HG03108 (cell line): ENCODE results near the gene KAZN.
"Not testable (repeated sequence)": the region's sequence is repeated elsewhere in the genome, so short reads cannot be mapped to it uniquely, and the experiment has no call there.

ENCODE experiments used
- ATAC-seq: cut with Tn5 transposase; IDR thresholded peaks from one replicate; pipeline ENCODE4 v1.9.1; 2021; ENCODE audit warnings: moderate library complexity; ENCODE audit not compliant: unreplicated experiment

Gene KAZN

DNA sequence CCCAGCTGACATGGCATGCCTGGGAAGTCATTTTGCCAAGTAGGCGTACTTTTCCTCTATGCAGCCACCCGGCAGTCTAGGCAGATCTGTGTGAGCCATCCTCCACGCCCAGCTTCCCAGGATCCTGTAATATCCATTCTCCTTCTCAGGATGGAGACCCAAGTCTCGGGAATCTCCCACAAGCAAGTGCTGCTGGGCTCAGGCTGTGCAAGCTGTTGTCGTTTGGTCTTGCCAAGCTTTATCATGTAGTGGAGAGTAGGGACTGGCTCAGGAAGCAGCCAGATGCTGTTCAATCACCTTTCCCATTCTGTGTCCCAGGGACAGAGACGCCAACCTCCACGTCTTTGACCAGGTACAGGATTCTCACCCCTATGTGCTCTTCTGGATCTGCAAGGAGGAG, 363.9 kb downstream of the KAZN start:
- no peak for ATAC-seq

DNA sequence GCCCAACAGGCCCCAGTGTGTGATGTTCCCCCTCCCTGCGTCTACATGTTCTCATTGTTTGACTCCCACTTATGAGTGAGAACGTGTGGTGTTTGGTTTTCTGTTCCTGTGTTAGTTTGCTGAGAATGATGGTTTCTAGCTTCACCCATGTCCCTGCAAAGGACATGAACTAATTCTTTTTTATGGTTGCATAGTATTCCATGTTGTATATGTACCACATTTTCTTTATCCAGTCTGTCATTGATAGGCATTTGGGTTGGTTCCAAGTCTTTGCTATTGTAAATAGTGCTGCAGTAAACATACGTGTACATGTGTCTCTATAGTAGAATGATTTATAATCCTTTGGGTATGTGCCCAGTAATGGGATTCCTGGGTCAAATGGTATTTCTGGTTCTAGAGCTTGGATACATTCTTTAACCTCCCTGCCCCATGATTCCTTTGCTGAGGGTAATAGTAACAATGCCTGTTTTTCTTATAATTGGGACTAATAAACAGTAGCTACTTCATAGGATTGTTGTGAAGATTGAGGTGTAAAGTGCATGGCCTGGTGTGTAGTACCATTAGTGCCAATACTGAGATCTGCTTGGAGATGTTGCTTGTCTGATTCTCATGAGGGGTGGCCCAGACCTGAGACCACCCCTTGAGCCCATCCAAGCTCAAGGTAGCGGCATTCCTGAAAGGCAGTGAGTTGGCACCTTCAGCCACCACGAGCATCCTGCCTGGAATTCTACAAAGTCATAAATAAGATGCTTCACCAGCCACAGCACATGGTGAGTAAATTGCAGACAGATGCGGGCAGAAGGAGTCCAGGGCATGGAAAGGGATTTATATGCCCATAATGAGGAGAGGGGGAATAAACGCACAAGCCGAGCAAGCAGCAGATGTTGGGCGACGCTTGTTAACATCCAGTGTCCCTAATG, 365.6 kb downstream of the KAZN start:
- ATAC-seq = not testable (repeated sequence)

DNA sequence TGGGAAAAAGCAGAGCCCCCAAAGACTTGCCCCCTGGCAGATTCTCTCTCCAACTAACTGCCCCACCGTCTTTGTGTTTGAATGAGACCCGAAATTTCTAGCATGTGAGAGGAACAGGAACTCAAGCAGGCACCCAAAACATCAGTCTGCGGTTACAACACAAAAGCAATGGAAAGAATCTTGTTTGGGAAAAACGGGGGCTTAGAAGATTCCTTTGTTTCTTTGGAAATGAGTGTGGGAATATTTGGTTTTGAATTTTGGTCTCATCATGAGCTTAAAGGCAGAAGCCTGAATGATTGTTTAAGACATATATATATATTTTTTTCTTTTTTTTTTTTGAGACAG, 366.2 kb downstream of the KAZN start:
- no peak for ATAC-seq

DNA sequence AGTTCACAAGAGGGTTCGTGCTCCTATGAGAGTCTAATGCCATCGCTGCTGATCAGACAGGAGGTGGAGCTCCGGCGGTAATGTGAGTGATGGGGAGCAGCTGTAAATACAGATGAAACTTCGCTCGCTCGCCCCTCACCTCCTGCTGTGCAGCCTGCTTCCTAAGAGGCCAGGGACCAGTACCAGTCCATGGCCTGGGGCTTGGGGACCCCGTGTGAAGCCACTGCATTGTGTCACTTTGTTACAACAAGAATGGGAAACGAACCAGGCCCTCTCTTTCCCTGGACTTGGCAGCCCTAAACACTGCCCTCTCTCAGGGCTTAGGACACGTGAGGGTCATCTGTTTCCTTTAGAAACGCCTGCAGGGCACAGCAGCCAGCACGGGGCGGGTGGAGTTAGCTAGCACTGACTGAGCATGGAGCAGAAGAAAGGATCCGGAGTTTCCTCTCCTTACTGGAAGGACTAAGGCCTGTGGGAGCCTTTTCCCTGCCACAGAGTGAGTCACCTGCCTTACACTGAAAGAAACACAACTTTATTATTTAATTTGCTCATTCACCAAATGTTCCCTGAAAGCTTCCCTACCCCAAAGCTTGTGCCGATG, 369.9 kb downstream of the KAZN start:
- no peak for ATAC-seq

DNA sequence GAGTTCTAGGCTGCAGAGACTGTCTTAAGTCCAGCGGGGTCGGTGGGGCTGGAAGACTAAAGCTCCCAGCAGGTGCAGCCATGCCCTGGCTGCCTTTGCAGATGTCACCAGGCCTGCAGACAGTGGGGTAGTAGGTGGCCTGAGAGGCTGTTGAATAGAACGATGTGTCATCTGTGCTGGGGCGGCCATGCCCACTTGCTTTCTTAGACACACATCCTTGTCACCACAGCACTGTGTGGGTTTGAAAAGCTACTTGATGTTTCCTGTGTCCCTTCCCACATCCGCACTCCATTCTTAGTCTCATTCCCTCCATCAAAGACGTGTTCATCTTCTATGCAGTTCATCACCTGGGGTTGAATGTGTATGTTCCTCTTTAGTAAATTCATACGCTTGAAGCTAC, 370.5 kb downstream of the KAZN start:
- no peak for ATAC-seq

DNA sequence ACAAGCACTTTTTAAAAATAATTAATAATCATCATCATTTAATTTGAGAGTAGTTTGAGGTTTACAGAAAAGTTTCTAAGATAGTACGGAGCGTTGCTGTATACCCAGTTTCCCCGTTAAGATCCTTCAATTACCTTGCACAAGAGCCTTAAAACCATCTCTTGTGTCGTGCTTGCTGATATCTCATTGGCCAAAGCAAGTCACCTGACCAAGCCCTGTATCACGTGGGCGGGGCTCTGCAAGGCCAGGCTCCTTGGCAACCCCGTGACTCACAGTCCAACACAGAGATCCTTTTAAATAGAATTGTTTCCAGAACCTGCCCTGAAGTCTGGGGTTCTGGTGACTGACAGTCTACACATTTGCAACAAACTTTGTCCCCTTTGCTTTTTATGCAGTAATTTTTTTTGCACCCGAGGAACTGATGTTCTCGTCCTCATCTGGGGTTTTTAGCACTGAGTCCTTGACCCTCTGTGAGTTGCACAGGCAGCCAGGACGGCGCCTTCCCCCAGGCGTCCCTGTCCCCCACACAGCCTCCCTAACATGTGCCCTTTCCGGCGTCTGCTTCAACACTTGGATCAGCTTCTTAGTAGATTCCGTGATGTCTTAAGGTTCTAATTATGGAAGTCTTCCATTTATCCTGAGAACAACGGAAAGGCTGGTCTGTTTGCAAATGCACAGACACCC, 371.8 kb downstream of the KAZN start:
- no peak for ATAC-seq

DNA sequence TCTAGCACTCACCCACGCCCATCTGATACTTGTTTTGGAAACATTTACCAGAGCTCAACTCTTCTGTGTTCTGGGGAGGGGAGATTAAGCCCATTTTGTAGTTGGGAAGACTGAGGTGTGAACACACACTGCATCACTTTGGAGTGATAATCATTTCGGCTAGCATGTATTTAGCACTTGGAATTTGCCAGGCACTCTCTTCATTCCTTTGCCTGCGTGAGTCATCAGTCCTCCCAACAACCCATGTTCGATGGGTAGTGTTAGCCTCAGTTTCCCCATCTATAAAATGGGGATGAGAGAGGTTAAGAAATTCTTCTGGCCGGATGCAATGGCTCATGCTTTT, 372.3 kb downstream of the KAZN start:
- ATAC-seq = no peak

DNA sequence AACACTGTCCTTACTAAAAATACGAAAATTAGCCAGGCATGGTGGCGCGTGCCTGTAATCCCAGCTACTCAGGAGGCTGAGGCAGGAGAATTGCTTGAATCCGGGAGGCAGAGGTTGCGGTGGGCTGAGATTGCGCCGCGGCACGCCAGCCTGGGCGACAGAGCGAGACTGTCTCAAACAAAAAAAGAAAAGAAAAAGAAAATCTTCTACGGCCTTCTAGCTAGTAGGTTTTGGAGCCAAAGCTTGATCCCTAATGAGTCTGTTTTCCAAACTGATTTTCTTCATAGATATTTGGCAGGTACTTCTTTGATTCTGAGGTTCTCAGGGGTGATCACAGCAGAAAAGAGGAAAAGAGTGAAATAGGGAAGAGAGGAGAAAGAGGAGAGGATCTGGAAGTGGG, 372.7 kb downstream of the KAZN start:
- no peak for ATAC-seq

DNA sequence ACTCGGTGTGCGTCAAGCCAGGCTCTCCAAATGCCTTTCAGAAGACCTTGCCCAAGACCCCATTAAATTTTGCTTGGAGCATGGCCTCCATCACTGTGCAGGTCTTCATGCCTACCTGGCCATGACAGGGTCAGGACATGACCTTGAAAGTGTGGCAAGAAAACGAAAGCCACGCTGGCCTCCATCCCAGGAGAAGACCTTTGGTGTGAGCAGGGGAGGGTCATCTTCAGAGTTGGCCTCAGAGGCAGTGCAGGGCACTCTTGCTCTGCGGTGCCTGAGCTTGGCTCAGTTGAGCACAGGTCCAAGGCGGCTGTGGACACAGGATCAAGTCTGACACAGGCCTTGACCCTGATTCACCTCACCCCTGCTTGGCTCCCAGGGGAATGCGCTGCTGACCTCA, 373.6 kb downstream of the KAZN start:
- ATAC-seq = no peak

DNA sequence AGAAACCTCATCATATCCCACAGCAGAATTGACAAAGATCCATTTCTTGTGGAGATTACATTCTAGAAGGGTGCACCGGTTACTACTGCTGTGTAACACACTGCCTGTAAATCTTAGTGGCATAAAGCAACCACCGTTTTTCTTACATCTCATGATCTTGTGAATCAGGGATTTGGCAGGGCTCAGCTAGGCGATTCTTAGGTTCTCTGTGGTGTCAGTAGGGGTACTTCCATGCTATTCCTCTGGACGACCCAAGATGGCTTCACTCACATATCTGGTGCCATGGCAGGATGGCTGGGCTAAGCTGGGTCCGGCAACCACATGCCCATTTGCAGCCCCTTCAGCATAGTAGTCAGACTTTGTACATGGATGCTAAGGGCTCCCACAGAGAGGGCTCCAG, 375.3 kb downstream of the KAZN start:
- no peak for ATAC-seq

DNA sequence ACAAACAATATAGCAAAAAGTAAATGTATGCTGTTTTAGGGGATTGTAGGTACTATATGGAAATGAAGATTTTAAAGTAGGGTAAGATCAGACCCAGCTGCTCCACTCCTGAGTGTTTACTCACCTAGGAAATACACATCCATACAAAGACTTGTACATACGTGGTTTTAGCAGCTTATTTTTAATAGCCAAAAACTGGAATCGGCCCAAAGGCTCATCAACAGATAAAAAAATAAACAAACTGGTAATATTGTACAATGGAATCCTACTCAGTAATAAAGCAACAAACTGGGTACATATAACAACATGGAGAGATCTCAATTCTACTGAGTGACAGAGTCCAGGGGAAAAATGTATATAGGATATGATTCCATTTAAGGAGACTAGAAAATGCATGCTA, 375.9 kb downstream of the KAZN start:
- no peak for ATAC-seq

DNA sequence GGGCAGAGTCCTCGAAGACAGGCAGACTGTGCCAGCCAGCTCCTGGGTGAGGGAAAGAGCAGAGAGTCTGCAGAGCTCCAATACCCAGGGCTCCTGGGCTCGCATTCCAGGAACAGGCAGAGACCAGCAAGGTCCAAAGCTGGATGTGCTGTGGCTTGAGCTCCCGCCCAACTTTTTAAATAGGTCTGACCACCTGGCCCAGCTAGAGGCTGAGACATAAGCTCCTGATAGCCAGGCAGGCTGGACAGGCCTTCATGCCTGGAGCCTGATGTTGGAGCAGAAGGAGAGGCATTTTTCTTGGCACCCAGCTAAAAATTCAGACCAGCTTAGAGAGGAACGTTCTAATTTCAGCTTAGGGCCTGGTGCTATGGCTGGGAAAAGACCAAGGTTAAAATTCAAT, 376.6 kb downstream of the KAZN start:
- no peak for ATAC-seq

DNA sequence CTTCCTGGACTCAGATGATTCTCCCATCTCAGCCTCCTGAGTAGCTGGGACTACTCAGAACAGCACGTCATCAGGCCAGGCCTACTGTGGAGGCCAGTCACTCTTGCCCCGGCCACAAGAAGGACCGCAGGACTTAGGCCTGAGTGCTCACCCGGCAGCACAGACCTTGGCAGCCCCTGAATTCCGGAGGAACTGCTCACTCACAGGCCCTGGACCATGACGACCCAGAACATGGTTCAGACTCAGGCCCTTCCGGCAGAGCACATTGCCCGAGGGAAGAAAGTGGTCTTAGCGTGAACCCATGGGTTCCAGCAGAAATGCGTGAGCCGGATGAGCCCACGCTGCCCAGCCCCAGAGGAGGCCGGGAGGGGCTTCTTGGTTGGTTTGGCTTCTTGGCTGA, 377.8 kb downstream of the KAZN start:
- no peak for ATAC-seq

DNA sequence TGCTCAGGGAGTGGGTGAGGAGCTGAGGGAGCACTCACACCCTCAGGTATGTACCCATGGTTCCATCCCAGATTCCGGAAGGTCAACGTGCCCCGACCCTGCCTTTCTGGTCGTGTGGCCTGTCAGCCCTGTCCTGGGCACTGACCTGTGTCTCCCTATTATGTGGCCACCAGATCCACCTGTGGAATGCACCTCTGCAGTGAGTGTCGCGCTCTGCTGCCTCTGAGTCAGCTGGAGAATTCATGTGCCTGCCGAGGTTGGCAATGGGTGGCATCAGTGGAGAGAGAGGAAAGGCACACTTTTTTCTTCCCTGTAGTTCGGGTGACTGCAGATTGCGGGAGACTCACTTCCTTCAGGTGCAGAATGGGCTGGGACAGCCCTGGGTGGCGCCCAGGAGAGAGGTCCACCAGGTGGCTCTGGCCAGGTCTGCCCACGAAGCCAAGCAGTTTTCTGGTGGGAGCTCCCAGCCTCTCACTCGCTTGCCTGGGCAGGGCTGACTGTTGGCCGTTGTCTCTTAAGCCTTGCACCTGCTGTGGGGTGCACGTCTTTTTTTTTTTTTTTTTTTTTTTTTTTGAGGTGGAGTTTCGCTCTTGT, 378.9 kb downstream of the KAZN start:
- ATAC-seq = no peak

DNA sequence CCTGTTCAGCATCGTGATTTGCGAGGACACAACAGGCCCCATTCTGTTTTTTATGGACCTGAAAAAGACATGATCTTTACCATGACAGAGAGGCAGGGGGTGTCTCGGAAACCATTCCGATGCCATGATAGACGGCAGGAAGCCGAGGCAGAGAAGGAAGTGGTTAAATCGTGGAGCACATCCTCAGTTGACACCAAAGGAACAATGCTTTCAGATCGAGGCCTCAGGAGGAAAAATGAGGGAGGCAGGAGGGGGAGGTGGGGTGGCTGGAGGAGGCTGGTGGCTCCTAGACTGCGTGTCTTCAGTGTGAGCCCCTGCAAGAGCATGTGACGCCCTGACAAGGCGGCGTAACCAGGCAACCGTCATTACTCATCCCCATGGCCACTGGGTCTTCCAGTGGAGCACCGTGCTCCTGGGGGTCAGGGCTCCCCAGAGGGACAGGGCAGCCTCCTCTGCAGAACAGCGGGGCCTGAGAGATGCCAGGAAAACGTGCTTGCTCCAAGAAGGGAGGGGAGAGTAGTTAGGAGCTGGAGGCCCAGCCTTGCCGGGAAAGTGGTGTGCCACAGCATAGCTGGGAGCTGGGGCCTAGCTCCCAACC, 382.2 kb downstream of the KAZN start:
- ATAC-seq = no peak

DNA sequence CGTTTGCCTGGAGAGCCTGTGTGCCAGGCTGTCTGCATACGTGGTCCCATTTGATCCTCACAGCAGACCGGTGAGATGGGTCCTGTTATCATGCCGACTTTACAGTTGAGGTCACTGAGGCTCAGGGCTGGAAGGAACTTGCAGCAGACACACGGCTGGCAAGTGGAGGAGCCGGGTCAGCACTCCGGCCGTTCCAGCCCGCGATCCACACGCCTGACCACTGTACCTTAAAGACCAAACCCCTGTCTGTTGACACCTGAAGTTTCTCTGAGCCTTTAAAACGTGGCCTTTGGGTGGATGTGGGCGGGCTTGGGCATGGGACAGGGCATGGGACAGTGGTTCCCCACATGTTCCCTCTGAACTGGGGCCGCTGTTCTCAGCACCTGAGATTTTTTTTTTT, 383.5 kb downstream of the KAZN start:
- ATAC-seq = no peak

DNA sequence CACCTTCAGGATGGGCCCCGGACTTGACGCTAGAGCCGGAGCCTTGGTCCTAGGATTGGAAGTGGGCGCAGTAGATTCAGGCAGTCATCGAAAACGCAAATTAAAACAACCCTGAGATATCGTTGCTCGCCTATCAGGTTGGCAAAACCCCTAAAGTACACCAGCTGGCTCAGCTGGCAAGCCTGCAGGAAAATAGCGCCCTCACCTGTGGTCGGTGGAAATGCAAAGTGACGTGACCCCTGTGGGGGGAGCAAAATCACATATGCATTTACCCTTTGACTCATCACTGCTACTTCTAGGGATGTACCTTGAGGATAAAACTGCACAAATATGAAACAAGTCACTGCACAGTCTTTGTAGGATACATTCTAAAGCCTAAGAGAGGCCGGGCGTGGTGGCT, 384.8 kb downstream of the KAZN start:
- no peak for ATAC-seq

DNA sequence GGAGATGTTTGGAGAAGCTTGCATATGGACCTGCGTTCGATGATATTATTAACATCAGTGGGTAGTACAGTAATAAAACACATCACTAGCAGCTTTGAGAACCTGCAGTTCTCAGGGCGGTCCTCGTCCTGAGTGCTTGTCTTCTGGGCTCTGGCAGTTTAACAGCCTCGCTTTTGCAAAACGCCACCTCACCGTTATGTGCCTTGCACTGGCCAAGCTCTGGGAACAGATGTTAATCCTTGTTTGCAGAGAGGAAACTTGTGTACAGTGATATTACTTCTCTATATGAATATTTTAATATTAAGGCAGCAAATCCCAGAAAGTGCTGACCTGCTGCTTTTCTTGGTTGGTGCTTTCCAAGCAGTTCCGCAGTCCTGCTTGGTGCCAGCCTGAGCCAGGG, 387.7 kb downstream of the KAZN start:
- no peak for ATAC-seq

DNA sequence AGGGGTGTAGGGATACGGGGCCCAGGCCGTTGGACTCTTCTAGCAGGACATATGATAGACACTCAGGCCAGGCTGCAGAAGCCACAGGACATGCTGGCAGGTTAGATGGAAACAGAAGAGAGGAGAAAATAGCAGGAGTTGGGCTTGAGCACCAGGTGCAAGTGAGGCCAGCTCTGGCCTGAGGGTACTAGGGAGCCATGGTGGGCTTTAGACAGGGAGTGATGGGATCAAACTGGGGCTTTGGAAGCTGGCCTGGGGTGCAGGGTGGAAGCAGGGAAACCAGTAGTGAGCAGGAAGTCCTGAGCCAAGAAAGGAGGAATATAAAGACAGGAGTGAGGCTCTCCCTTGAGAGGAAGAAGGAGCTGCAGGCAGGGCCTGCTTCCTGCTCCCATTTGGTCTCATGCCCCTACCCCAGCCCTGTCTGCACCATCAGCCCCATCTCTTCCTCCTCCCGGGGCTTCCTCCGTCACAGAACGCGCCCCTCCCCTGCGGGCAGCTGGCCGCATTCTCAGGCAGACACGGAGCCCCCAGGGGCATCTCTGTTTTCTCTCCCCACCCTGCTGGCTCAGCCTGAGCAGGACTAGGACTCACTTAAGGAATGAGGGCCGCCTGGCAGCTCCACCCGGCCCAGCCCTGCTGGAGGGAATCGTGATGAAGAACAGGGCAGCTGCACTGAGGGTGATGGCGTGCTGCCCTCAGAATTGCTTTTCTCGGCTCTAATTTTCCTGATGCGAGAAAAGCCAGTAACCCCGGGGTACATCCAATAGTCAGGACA, 389.5 kb downstream of the KAZN start:
- no peak for ATAC-seq

DNA sequence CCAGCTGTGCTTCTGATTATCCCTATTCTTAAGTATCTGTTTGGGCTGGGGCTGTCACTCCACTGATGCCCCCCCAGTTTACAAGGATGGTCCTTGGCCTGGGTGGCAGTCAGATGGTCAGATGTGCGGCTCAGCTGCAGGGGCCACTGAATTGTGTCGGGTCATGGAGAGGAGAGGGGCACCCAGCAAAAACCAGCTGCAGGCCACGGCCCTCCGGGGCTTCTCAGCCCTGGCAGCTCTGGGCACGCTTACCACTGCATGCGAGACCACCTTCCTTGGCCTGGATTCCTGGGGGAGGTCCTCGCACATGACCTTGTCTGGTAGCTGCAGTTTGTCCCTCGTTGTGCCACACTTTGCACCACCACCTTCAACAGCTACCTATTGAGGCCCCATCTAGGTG, 390.2 kb downstream of the KAZN start:
- no peak for ATAC-seq
